ENCODE data around the gene POLR3A.

Gene POLR3A

GRCh38 chr10:78047314-78047891 lies 18.1 kb upstream of the POLR3A start:
- POLR2A ChIA-PET = no interaction called here
- CTCF ChIA-PET = interaction anchor here (0.6 to 5.8 kb wide), 75 partner anchors 10 to 1209 kb away, joined by 3 to 86 read pairs (median 4); partner anchors contain the start of gene RPS24

GRCh38 chr10:78046711-78047269 lies 17.5 kb upstream of the POLR3A start:
- no peak for TF ChIP-seq CTCF (IDR thresholded peaks at IDR 0.05; ENCODE audit: insufficient read depth, low read length, missing control alignments)
- CTCF ChIA-PET = interaction anchor here (0.7 to 5.8 kb wide), 56 partner anchors 9 to 1210 kb away, joined by 3 to 86 read pairs (median 4); partner anchors contain the start of gene RPS24
- DNase-seq (ENCODE audit: low read depth, low spot score) = no peak
- POLR2A ChIA-PET = no interaction called here
- no peak overlapping the region for H3K4me3 ChIP-seq (ENCODE audit: low read depth, low read length)

More at GRCh38 chr10:78047314-78047891, 18.1 kb upstream of the POLR3A start:
- peak; percentile 86 for TF ChIP-seq CTCF (IDR thresholded peaks at IDR 0.05; ENCODE audit: insufficient read depth, low read length, missing control alignments)
- no peak overlapping the region for H3K4me3 ChIP-seq (ENCODE audit: low read depth, low read length)
- DNase-seq (ENCODE audit: low read depth, low spot score) = peak; percentile 46

- POLR2A ChIA-PET = no interaction called here
- no peak overlapping the region for H3K4me3 ChIP-seq (ENCODE audit: low read depth, low read length)
- DNase-seq (ENCODE audit: low read depth, low spot score) = no peak
- no peak for TF ChIP-seq CTCF (IDR thresholded peaks at IDR 0.05; ENCODE audit: insufficient read depth, low read length, missing control alignments)
- CTCF ChIA-PET = interaction anchor here (1.2 to 5.8 kb wide), 10 partner anchors 7 to 1157 kb away, joined by 3 to 86 read pairs (median 13); no protein-coding TSS in a partner anchor
Observed at GRCh38 chr10:78045856-78046255, 16.5 kb upstream of the POLR3A start.

GRCh38 chr10:78045237-78045636 lies 15.9 kb upstream of the POLR3A start:
- ChIA-PET CTCF (interaction anchor here (1.2 to 5.8 kb wide), 6 partner anchors 7 to 1150 kb away, joined by 3 to 49 read pairs (median 8); no protein-coding TSS in a partner anchor), POLR2A (no interaction called here)
- no peak overlapping the region for H3K4me3 ChIP-seq (ENCODE audit: low read depth, low read length)
- TF ChIP-seq CTCF (IDR thresholded peaks at IDR 0.05; ENCODE audit: insufficient read depth, low read length, missing control alignments) = no peak
- DNase-seq (ENCODE audit: low read depth, low spot score) = no peak

GRCh38 chr10:78044699-78045098 lies 15.4 kb upstream of the POLR3A start:
- DNase-seq (ENCODE audit: low read depth, low spot score) = no peak
- ChIA-PET CTCF (interaction anchor here (1.6 to 5.8 kb wide), 4 partner anchors 7 to 1151 kb away, joined by 7 to 49 read pairs (median 8); no protein-coding TSS in a partner anchor), POLR2A (no interaction called here)
- no peak overlapping the region for H3K4me3 ChIP-seq (ENCODE audit: low read depth, low read length)
- TF ChIP-seq CTCF (IDR thresholded peaks at IDR 0.05; ENCODE audit: insufficient read depth, low read length, missing control alignments) = no peak

GRCh38 chr10:78044179-78044578 lies 14.9 kb upstream of the POLR3A start:
- DNase-seq (ENCODE audit: low read depth, low spot score) = no peak
- CTCF ChIA-PET = interaction anchor here (1.6 to 5.8 kb wide), 4 partner anchors 6 to 1151 kb away, joined by 7 to 49 read pairs (median 8); no protein-coding TSS in a partner anchor
- no peak overlapping the region for H3K4me3 ChIP-seq (ENCODE audit: low read depth, low read length)
- no peak for TF ChIP-seq CTCF (IDR thresholded peaks at IDR 0.05; ENCODE audit: insufficient read depth, low read length, missing control alignments)
- POLR2A ChIA-PET = no interaction called here
